ENCODE results near the gene CAPN8. TPM values are rescaled to one million over a fixed set of nuclear protein-coding genes. Genes with fewer than 3 reads are reported as not detected.

The CAPN8 gene
- total and polyA plus RNA-seq, 11 donors, result not detected

DNA sequence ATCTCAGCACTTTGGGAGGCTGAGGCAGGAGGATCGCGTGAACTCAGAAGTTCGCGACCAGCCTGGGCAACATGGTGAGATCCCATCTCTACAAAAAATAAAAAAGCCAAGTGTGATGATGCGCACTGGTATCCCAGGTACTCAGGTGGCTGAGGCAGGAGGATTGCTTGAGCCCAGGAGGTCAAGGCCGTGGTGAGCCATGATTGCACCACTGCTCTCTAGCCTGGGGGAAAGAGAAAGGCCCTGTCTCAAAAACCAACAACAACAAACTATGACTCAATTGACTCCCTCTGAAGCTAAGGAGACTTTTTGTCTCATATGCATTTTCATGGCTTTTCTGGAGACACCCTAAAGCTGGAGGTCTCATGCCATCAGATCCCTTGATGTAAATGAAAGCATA lies 153.4 kb downstream of the CAPN8 start:
- Histone ChIP-seq H3K36me3 (no peaks in the 10 kb centered on the region), H3K27me3 (peaks cover 0 to 24% (median 0%) of the 10 kb centered on the region in 9 donors), H3K27ac (no peak overlapping the region), H3K4me1 (no peaks in the 10 kb centered on the region), H3K9me3 (peaks cover 0 to 7% (median 0%) of the 10 kb centered on the region in 12 donors), H3K4me3 (no peak overlapping the region)
- intact Hi-C loops (cut with DNase I), result no loop called here
- ATAC-seq (no peak), DNase-seq (no peak)
- WGBS, 4 donors, result 87 to 89% (median 89%) methylated on average over 6 of the region's 6 CpGs
- TF ChIP-seq, protein P1, sequence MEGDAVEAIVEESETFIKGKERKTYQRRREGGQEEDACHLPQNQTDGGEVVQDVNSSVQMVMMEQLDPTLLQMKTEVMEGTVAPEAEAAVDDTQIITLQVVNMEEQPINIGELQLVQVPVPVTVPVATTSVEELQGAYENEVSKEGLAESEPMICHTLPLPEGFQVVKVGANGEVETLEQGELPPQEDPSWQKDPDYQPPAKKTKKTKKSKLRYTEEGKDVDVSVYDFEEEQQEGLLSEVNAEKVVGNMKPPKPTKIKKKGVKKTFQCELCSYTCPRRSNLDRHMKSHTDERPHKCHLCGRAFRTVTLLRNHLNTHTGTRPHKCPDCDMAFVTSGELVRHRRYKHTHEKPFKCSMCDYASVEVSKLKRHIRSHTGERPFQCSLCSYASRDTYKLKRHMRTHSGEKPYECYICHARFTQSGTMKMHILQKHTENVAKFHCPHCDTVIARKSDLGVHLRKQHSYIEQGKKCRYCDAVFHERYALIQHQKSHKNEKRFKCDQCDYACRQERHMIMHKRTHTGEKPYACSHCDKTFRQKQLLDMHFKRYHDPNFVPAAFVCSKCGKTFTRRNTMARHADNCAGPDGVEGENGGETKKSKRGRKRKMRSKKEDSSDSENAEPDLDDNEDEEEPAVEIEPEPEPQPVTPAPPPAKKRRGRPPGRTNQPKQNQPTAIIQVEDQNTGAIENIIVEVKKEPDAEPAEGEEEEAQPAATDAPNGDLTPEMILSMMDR (IDR thresholded peaks at IDR 0.05), result no peak
- TF ChIP-seq POLR2A (IDR thresholded peaks at IDR 0.05), result no peak

DNA sequence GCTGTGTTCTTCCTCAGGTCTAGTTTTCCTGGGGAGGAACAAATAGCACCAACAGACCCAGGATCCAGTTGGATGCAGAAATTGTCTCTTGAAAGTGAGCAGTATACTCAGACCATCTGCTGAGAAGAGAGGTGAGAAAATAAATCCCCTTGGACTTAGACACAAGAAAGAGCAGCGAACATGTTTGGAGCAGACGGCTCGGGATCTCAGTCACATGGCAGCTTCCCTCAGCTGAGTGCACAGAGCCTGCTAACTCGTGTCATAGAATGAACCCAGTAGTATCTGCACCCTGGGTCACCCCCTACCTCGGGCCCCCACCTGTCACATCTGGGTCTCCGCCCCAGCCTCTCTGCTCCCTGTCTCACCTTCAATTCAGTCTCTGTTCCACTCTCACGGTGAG lies 156.7 kb downstream of the CAPN8 start:
- TF ChIP-seq POLR2A (IDR thresholded peaks at IDR 0.05), result no peak
- TF ChIP-seq, protein P1 (IDR thresholded peaks at IDR 0.05), result no peak

DNA sequence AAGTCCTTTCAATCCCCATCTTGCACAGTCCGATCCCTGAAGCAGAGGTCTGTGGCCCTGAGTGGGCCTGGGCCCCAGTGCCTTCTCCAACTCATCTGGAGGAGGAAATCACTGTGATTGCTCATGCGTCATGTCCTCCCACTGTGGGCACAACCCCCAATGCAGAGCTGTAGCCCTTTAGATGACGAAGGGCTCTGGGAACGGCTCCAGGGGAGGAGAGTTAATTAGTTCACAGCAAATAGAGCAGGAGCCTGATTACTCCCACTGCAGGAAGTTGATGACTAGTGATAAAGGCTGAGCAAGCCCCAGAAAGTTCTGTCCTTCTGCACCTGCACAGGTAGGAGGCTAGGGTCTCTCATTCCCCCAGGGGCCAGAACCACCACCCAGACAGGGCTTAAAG lies 160.8 kb downstream of the CAPN8 start:
- no peak for ATAC-seq
- WGBS, 4 donors, result 65 to 83% (median 73%) methylated on average over 4 of the region's 4 CpGs

More for the DNA sequence above, 156.7 kb downstream of the CAPN8 start:
- H3K27me3 ChIP-seq, result no peaks in the 10 kb centered on the region
- intact Hi-C loops (cut with DNase I), result no loop called here
- no peaks in the 10 kb centered on the region for H3K36me3 ChIP-seq
- H3K9me3 ChIP-seq, result peaks cover 0 to 7% (median 0%) of the 10 kb centered on the region in 12 donors
- DNase-seq (no peak), ATAC-seq (no peak)
- no peak overlapping the region for H3K4me3 ChIP-seq
- WGBS, 4 donors, result 69 to 76% (median 73%) methylated on average over 7 of the region's 7 CpGs
- no peak overlapping the region for H3K27ac ChIP-seq
- no peaks in the 10 kb centered on the region for H3K4me1 ChIP-seq

GRCh38 chr1:223503348-223503747 lies 162.2 kb downstream of the CAPN8 start:
- intact Hi-C loops (cut with DNase I), result no loop called here
- DNase-seq (no peak), ATAC-seq (no peak)
- 85 to 93% (median 90%) methylated on average over 4 of the region's 4 CpGs for WGBS, 4 donors
- no peak overlapping the region for H3K4me3 ChIP-seq
- H3K4me1 ChIP-seq, result no peaks in the 10 kb centered on the region
- no peaks in the 10 kb centered on the region for H3K9me3 ChIP-seq
- no peaks in the 10 kb centered on the region for H3K27me3 ChIP-seq
- H3K36me3 ChIP-seq, result no peaks in the 10 kb centered on the region
- no peak for TF ChIP-seq POLR2A (IDR thresholded peaks at IDR 0.05)
- TF ChIP-seq, protein P1 (IDR thresholded peaks at IDR 0.05), result no peak
- no peak overlapping the region for H3K27ac ChIP-seq

More for the DNA sequence above, 160.8 kb downstream of the CAPN8 start:
- intact Hi-C loops (cut with DNase I), result no loop called here
- H3K27me3 ChIP-seq, result no peaks in the 10 kb centered on the region
- TF ChIP-seq POLR2A (IDR thresholded peaks at IDR 0.05), result no peak
- TF ChIP-seq, protein P1 (IDR thresholded peaks at IDR 0.05), result no peak
- no peaks in the 10 kb centered on the region for H3K4me1 ChIP-seq
- H3K27ac ChIP-seq, result no peak overlapping the region
- H3K4me3 ChIP-seq, result no peak overlapping the region
- no peaks in the 10 kb centered on the region for H3K36me3 ChIP-seq
- no peaks in the 10 kb centered on the region for H3K9me3 ChIP-seq
- DNase-seq, result no peak
